K562 (cell line): Measurements from ENCODE around the gene PHC1. TPM values are rescaled to one million over a fixed set of nuclear protein-coding genes. Genes with fewer than 3 reads are reported as not detected.

Source experiments
- ATAC-seq: fragments of 200-7000 bp; cut with Tn5 transposase; 3 replicates; pipeline ENCODE4 v1.9.1; 2020; ENCODE audit warnings: moderate library complexity
- BruUV-seq: library from RNA; stranded (reverse); fragments of 400-500 nt; replicated peaks from 2 replicates; lab custom pipeline; 2021; lab: Mats Ljungman, UMichigan
- CTCF ChIA-PET: fragments of 300-600 bp; formaldehyde crosslinking; extraction: SDS; loops from one replicate; lab custom pipeline; 2021; ENCODE audit warnings: low intra/inter-chr PET ratio; lab: Yijun Ruan, JAX
- POLR2A ChIA-PET: fragments of 300-600, 350-650 bp; sonication (Branson Sonifier 250); formaldehyde crosslinking; extraction: SDS; loops from one replicate; lab custom pipeline; 2021; ENCODE audit warnings: antibody characterized with exemption, inconsistent platforms; lab: Yijun Ruan, JAX
- DNase-seq, 4 experiments: peaks; one replicate each; pipeline versions ENCODE4 v3.0.0 to v3.0.0-alpha.2; 2011 to 2018; ENCODE audit warnings: low spot score in 3 of 4, mixed read lengths in 3 of 4; ENCODE audit errors: extremely low read depth in 1 of 4
- FAIRE-seq: peaks from 2 replicates; lab custom pipeline; 2011; peaks lifted over from hg19 to GRCh38; lab: Jason Lieb, UNC
- H2AFZ ChIP-seq: 2 replicates; pipeline ENCODE4 v1.6.0; 2011; ENCODE audit warnings: low read depth, low read length, control low read depth, inconsistent platforms
- H3K27ac ChIP-seq: fragments of 200-600 bp; 3 replicates; pipeline ENCODE4 v1.8.0; 2011; ENCODE audit warnings: low read depth, mild to moderate bottlenecking, control low read depth, inconsistent platforms, low read length, moderate library complexity, mixed read lengths; ENCODE audit errors: extremely low read depth
- H3K27me3 ChIP-seq, 2 experiments: fragments of 300-600 bp in 1 of 2; 2 replicates in 1 of 2; 3 replicates in 1 of 2; pipeline versions ENCODE4 v1.6.0 to v1.8.0; 2011; ENCODE audit warnings: inconsistent platforms in 2 of 2, low read length in 2 of 2, mild to moderate bottlenecking in 1 of 2, mixed read lengths in 1 of 2, moderate library complexity in 1 of 2; ENCODE audit not compliant: control insufficient read depth in 2 of 2, insufficient read depth in 2 of 2
- H3K36me3 ChIP-seq: fragments of 300-600 bp; 3 replicates; pipeline ENCODE4 v1.8.0; 2011; ENCODE audit warnings: mild to moderate bottlenecking, low read length, inconsistent platforms; ENCODE audit not compliant: control insufficient read depth, insufficient read depth
- H3K4me1 ChIP-seq, 2 experiments: fragments of 200-600 bp in 1 of 2; replicated peaks in 1 of 2; 2 replicates in 1 of 2; 3 replicates in 1 of 2; pipeline versions ENCODE4 v1.5.1 to v1.8.0; 2011; ENCODE audit warnings: inconsistent platforms in 2 of 2, low read length in 2 of 2, mild to moderate bottlenecking in 1 of 2, mixed read lengths in 1 of 2, moderate library complexity in 1 of 2; ENCODE audit not compliant: control insufficient read depth in 2 of 2, insufficient read depth in 2 of 2
- H3K4me2 ChIP-seq: 2 replicates; pipeline ENCODE4 v1.6.1; 2011; ENCODE audit warnings: low read length, control low read depth, inconsistent platforms, mixed read lengths; ENCODE audit not compliant: insufficient read depth
- H3K4me3 ChIP-seq: fragments of 200-600 bp; sonication (generic), shearing (Covaris generic); 2 replicates; pipeline ENCODE4 v1.5.1; 2016; ENCODE audit warnings: control low read depth, inconsistent platforms
- H3K79me2 ChIP-seq: fragments of 200-600 bp; 3 replicates; pipeline ENCODE4 v1.8.0; 2011; ENCODE audit warnings: low read length, inconsistent platforms; ENCODE audit not compliant: control insufficient read depth, insufficient read depth
- H3K9ac ChIP-seq, 2 experiments: 2 replicates each; pipeline versions ENCODE4 v1.6.0 to v1.6.1; 2011; ENCODE audit warnings: low read depth in 2 of 2, low read length in 2 of 2, control low read depth in 1 of 2, inconsistent platforms in 1 of 2, mild to moderate bottlenecking in 1 of 2, mixed read lengths in 1 of 2; ENCODE audit not compliant: insufficient read depth in 1 of 2
- H3K9me1 ChIP-seq: one replicate; pipeline ENCODE4 v1.6.0; 2011; ENCODE audit warnings: inconsistent platforms, mild to moderate bottlenecking, low read length, moderate library complexity; ENCODE audit not compliant: control insufficient read depth, insufficient read depth
- H3K9me3 ChIP-seq: replicated peaks from 2 replicates; pipeline ENCODE4 v1.5.1; 2011; ENCODE audit warnings: low read depth, low read length, inconsistent platforms; ENCODE audit not compliant: control insufficient read depth, insufficient read depth
- H4K20me1 ChIP-seq: replicated peaks from 2 replicates; pipeline ENCODE4 v1.6.1; 2011; ENCODE audit warnings: low read length, inconsistent platforms, mixed read lengths; ENCODE audit not compliant: control insufficient read depth, insufficient read depth
- CREB1 ChIP-seq, 2 experiments: sonication (generic) in 1 of 2; formaldehyde crosslinking in 1 of 2; IDR thresholded peaks; 2 replicates each; pipeline versions ENCODE4 v1.6.1 to v1.8.0; 2012 to 2022; ENCODE audit warnings: inconsistent platforms in 1 of 2, mild to moderate bottlenecking in 1 of 2, missing genetic modification reagents in 1 of 2, moderate library complexity in 1 of 2
- EGR1 ChIP-seq: fragments of 450-650 bp; conservative IDR thresholded peaks from 2 replicates; pipeline ENCODE4 v1.6.1; 2017; ENCODE audit warnings: mild to moderate bottlenecking
- GATAD2A ChIP-seq: fragments of 450-650 bp; IDR thresholded peaks from 2 replicates; pipeline ENCODE4 v1.6.1; 2017
- PTRF ChIP-seq: fragments of 450-650 bp; IDR thresholded peaks from 2 replicates; pipeline ENCODE4 v1.6.1; 2016; ENCODE audit warnings: mild to moderate bottlenecking, missing genetic modification characterization, missing compliant biosample characterization
- TOE1 ChIP-seq, 2 experiments: fragments of 450-650 bp in 1 of 2; sonication (generic) in 1 of 2; formaldehyde crosslinking in 1 of 2; IDR thresholded peaks; 2 replicates each; pipeline versions ENCODE4 v1.7.1 to v1.8.0; 2016 to 2022; ENCODE audit warnings: borderline replicate concordance in 2 of 2, mild to moderate bottlenecking in 2 of 2, antibody characterized with exemption in 1 of 2, inconsistent platforms in 1 of 2, low read depth in 1 of 2, missing genetic modification reagents in 1 of 2, moderate library complexity in 1 of 2
- WGBS: fragments of 100-300 bp; shearing (Covaris generic); methylation state at CpG from one replicate; pipeline ENCODE4 v1.1.6; 2016; ENCODE audit warnings: low coverage, mixed read lengths; ENCODE audit not compliant: insufficient coverage; ENCODE audit errors: missing lambda C conversion rate; 5-methylcytosine and 5-hydroxymethylcytosine counted together
- in situ Hi-C: fragments of 300-500 bp; cut with MboI; formaldehyde crosslinking; loops from 4 replicates; pipeline ENCODE4 v1.15.0; 2018; ENCODE audit warnings: inconsistent platforms, mixed read lengths
- intact Hi-C: fragments of 100-400 bp; cut with micrococcal nuclease; formaldehyde crosslinking; loops from 2 replicates; pipeline ENCODE4 v1.14.2; 2022
- polyA plus RNA-seq, 8 experiments: library from polyadenylated mRNA; depleted of rRNA in 4 of 8; stranded (reverse) in 5 of 8; unstranded in 3 of 8; fragments of >200 nt; fragmentation: Nextera tagmentation in 2 of 8; fragmentation: Illumina TruSeq in 1 of 8; extraction: Ambion mirVana in 2 of 8; extraction: Trizol in 1 of 8; gene quantifications; 2 replicates each; pipeline versions ENCODE4 v1.2.1 to v1.2.3, GENCODE V29; 2011 to 2014; ENCODE audit warnings: inconsistent platforms in 1 of 8, missing spikeins in 1 of 8
- total RNA-seq, 7 experiments: library from RNA; depleted of rRNA in 6 of 7; stranded (reverse); fragments of >200 nt in 6 of 7; fragmentation: Illumina TruSeq in 2 of 7; extraction: Trizol in 2 of 7; gene quantifications; 2 replicates each; pipeline versions ENCODE4 v1.2.1 to v1.2.3, GENCODE V29; 2011 to 2021; ENCODE audit warnings: low replicate concordance in 1 of 7
- TF ChIP-seq, protein P1 (sequence below): fragments of 450-650 bp; IDR thresholded peaks from 2 replicates; pipeline ENCODE4 v1.6.1; 2016; ENCODE audit warnings: borderline replicate concordance

Gene PHC1
- total and polyA plus RNA-seq, 9 of the 15 experiments (the other 6 are each of a cell fraction or from before 2014, with no cell fraction given), result 1.9 to 13.7 (median 6.9) TPM

DNA sequence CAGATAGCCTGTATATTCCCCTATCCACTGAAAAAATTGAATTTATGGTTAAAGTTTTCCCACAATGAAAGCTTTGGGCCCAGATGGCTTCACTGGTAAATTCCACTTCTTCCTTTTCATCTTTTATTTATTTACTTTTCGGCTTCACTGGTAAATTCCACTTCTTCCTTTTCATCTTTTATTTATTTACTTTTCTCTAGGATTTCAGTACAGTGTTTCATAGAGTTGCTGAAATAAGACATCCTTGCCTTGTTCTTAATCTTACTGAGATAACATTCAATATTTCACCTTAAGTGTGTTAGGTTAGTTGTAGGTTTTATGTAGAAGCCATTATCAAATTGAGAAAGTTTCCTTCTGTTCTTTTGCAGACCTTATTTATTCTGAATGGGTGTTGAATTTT, 56.1 kb downstream of the PHC1 start:
- in situ Hi-C loops, result no loop called here
- H3K4me1 ChIP-seq, result no peaks in the 10 kb centered on the region
- intact Hi-C loops, result no loop called here
- H4K20me1 ChIP-seq, result no peaks in the 10 kb centered on the region
- TF ChIP-seq, protein P1, sequence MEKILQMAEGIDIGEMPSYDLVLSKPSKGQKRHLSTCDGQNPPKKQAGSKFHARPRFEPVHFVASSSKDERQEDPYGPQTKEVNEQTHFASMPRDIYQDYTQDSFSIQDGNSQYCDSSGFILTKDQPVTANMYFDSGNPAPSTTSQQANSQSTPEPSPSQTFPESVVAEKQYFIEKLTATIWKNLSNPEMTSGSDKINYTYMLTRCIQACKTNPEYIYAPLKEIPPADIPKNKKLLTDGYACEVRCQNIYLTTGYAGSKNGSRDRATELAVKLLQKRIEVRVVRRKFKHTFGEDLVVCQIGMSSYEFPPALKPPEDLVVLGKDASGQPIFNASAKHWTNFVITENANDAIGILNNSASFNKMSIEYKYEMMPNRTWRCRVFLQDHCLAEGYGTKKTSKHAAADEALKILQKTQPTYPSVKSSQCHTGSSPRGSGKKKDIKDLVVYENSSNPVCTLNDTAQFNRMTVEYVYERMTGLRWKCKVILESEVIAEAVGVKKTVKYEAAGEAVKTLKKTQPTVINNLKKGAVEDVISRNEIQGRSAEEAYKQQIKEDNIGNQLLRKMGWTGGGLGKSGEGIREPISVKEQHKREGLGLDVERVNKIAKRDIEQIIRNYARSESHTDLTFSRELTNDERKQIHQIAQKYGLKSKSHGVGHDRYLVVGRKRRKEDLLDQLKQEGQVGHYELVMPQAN, result no peak
- TF ChIP-seq CREB1 (IDR thresholded peaks at IDR 0.05), result no peak
- no peak for TF ChIP-seq CREB1 (CRISPR knock-in tag; IDR thresholded peaks at IDR 0.05)
- TF ChIP-seq PTRF (tag), result no peak
- no peak for TF ChIP-seq TOE1 (IDR thresholded peaks at IDR 0.05; ENCODE audit: borderline replicate concordance)
- no peak for TF ChIP-seq TOE1 (CRISPR knock-in tag; IDR thresholded peaks at IDR 0.05; ENCODE audit: borderline replicate concordance, low read depth)
- no peak for TF ChIP-seq EGR1
- no peak for TF ChIP-seq GATAD2A
- FAIRE-seq (no peak), DNase-seq (no peak), ATAC-seq (no peak)
- no TSS peak for BruUV-seq
- H3K36me3 ChIP-seq, result no peaks in the 10 kb centered on the region
- ChIA-PET POLR2A (no interaction called here), CTCF (no interaction called here)
- WGBS, result 20% methylated on average over 1 of the region's 1 CpG
- H3K9me1 ChIP-seq, result no peaks in the 10 kb centered on the region
- H3K9ac ChIP-seq, result no peak overlapping the region
- no peaks in the 10 kb centered on the region for H3K27me3 ChIP-seq
- no peaks in the 10 kb centered on the region for H3K9me3 ChIP-seq
- H2AFZ ChIP-seq, result no peak overlapping the region
- H3K79me2 ChIP-seq, result no peaks in the 10 kb centered on the region
- no peak overlapping the region for H3K4me3 ChIP-seq
- H3K4me2 ChIP-seq, result no peak overlapping the region
- no peak overlapping the region for H3K27ac ChIP-seq
